Neural cell (in vitro differentiated cells): Measurements from ENCODE around the gene PSG1.
"Not testable (repeated sequence)": the region's sequence is repeated elsewhere in the genome, so short reads cannot be mapped to it uniquely, and the experiment has no call there.

Experiments used
- EZH2 ChIP-seq: fragments of 200-600, 300-800 bp; shearing (Covaris generic), sonication (generic); IDR thresholded peaks from 2 replicates; pipeline ENCODE4 v1.6.1; 2014; ENCODE audit warnings: antibody characterized with exemption, low read length, borderline replicate concordance, mild to moderate bottlenecking; ENCODE audit not compliant: insufficient read depth, poor library complexity, severe bottlenecking
- POLR2AphosphoS5 ChIP-seq: IDR thresholded peaks from 2 replicates; pipeline ENCODE4 v1.6.1; 2012
- RAD21 ChIP-seq: fragments of 450-650 bp; conservative IDR thresholded peaks from 2 replicates; pipeline ENCODE4 v1.6.1; 2014; ENCODE audit warnings: antibody characterized with exemption, mild to moderate bottlenecking, moderate library complexity
- TF ChIP-seq, protein P1 (sequence below): fragments of 450-650 bp; IDR thresholded peaks from 2 replicates; pipeline ENCODE4 v1.5.1; 2014; ENCODE audit warnings: antibody characterized with exemption, mild to moderate bottlenecking, moderate library complexity; ENCODE audit not compliant: poor library complexity, severe bottlenecking
- TF ChIP-seq, protein P2 (sequence below): IDR thresholded peaks from 2 replicates; pipeline ENCODE4 v1.6.1; 2012; ENCODE audit warnings: borderline replicate concordance

- TF ChIP-seq, protein P1, sequence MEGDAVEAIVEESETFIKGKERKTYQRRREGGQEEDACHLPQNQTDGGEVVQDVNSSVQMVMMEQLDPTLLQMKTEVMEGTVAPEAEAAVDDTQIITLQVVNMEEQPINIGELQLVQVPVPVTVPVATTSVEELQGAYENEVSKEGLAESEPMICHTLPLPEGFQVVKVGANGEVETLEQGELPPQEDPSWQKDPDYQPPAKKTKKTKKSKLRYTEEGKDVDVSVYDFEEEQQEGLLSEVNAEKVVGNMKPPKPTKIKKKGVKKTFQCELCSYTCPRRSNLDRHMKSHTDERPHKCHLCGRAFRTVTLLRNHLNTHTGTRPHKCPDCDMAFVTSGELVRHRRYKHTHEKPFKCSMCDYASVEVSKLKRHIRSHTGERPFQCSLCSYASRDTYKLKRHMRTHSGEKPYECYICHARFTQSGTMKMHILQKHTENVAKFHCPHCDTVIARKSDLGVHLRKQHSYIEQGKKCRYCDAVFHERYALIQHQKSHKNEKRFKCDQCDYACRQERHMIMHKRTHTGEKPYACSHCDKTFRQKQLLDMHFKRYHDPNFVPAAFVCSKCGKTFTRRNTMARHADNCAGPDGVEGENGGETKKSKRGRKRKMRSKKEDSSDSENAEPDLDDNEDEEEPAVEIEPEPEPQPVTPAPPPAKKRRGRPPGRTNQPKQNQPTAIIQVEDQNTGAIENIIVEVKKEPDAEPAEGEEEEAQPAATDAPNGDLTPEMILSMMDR = not testable (repeated sequence)
- not testable (repeated sequence) for TF ChIP-seq POLR2AphosphoS5, EZH2, RAD21
- TF ChIP-seq, protein P2, sequence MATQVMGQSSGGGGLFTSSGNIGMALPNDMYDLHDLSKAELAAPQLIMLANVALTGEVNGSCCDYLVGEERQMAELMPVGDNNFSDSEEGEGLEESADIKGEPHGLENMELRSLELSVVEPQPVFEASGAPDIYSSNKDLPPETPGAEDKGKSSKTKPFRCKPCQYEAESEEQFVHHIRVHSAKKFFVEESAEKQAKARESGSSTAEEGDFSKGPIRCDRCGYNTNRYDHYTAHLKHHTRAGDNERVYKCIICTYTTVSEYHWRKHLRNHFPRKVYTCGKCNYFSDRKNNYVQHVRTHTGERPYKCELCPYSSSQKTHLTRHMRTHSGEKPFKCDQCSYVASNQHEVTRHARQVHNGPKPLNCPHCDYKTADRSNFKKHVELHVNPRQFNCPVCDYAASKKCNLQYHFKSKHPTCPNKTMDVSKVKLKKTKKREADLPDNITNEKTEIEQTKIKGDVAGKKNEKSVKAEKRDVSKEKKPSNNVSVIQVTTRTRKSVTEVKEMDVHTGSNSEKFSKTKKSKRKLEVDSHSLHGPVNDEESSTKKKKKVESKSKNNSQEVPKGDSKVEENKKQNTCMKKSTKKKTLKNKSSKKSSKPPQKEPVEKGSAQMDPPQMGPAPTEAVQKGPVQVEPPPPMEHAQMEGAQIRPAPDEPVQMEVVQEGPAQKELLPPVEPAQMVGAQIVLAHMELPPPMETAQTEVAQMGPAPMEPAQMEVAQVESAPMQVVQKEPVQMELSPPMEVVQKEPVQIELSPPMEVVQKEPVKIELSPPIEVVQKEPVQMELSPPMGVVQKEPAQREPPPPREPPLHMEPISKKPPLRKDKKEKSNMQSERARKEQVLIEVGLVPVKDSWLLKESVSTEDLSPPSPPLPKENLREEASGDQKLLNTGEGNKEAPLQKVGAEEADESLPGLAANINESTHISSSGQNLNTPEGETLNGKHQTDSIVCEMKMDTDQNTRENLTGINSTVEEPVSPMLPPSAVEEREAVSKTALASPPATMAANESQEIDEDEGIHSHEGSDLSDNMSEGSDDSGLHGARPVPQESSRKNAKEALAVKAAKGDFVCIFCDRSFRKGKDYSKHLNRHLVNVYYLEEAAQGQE = not testable (repeated sequence)
Observed at GRCh38 chr19:42832023-42832680, 47.4 kb downstream of the PSG1 start.
